LNCaP clone FGC (cell line): Measurements from ENCODE around the gene NKAIN2.

Experiments used
- DNase-seq: peaks from one replicate; pipeline ENCODE4 v3.0.0-alpha.2; 2011; ENCODE audit warnings: low read depth
- H3K4me3 ChIP-seq: 2 replicates; pipeline ENCODE4 v1.5.1; 2011; ENCODE audit warnings: mild to moderate bottlenecking, low read depth, low read length, control low read depth
- TF ChIP-seq, protein P1 (sequence below): IDR thresholded peaks from 2 replicates; pipeline ENCODE4 v1.5.1; 2012; ENCODE audit warnings: mild to moderate bottlenecking; ENCODE audit not compliant: control insufficient read depth, insufficient read depth; ENCODE audit errors: extremely low read depth

The NKAIN2 gene

DNA sequence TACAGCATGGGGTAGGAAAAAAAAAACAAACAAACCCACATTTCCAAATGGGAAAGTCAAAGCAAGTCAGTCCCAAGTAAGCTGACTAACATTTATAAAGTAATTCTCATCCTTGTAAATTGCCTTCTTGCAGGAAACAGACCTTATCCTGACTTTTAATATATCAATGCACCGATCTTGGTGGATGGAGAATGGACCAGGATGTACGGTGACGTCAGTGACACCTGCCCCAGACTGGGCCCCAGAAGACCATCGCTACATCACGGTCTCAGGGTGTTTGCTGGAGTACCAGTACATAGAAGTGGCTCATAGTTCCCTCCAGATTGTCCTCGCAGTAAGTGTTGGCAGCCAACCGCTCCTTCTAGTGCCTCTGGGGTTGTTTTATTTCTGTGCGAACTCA is 854.4 kb downstream of the NKAIN2 start:
- H3K4me3 ChIP-seq: no peak overlapping the region
- TF ChIP-seq, protein P1, sequence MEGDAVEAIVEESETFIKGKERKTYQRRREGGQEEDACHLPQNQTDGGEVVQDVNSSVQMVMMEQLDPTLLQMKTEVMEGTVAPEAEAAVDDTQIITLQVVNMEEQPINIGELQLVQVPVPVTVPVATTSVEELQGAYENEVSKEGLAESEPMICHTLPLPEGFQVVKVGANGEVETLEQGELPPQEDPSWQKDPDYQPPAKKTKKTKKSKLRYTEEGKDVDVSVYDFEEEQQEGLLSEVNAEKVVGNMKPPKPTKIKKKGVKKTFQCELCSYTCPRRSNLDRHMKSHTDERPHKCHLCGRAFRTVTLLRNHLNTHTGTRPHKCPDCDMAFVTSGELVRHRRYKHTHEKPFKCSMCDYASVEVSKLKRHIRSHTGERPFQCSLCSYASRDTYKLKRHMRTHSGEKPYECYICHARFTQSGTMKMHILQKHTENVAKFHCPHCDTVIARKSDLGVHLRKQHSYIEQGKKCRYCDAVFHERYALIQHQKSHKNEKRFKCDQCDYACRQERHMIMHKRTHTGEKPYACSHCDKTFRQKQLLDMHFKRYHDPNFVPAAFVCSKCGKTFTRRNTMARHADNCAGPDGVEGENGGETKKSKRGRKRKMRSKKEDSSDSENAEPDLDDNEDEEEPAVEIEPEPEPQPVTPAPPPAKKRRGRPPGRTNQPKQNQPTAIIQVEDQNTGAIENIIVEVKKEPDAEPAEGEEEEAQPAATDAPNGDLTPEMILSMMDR: no peak
- DNase-seq: no peak

DNA sequence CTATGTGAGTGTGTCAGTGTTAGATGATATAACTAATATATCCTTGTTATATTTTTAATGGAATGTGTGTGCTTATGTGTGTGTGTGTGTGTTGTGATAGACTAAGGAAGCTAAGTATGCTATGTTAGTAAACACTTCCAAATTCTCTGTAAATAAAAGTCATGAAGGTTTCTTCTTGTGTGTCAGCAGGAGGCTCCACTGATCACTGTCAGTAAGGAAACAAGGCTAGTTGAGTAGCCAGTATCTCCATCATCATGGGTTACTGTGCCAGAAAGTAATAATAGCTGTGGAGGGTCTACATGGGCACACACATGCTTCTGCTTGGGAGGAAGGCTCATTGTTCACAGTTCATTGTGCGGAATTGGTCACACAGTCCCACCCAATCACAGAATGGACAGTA is 855.8 kb downstream of the NKAIN2 start:
- no peak for DNase-seq
- TF ChIP-seq, protein P1: peak; percentile 24; the same call in 1 of the 2 replicates

DNA sequence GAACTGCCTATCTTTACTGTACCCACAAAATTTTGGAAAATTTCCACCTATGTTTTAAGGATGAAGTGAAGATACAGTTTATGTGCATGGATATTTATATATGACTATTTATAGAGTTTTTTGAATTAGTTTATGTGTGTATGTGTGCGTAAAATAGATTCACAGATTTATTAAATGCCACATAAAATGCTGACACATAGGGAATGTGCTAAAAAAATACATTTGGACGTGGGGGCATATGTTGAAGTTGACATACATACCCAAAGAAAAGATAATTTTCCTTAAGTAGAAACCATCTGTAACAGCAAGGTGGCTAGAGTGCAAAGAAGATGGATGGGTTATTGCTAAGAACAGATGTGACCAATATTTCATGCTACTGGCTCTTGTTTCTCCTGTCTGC is 856.5 kb downstream of the NKAIN2 start:
- DNase-seq: no peak
- TF ChIP-seq, protein P1: no peak
- H3K4me3 ChIP-seq: no peak overlapping the region

More for the DNA sequence above, 855.8 kb downstream of the NKAIN2 start:
- H3K4me3 ChIP-seq: no peak overlapping the region

DNA sequence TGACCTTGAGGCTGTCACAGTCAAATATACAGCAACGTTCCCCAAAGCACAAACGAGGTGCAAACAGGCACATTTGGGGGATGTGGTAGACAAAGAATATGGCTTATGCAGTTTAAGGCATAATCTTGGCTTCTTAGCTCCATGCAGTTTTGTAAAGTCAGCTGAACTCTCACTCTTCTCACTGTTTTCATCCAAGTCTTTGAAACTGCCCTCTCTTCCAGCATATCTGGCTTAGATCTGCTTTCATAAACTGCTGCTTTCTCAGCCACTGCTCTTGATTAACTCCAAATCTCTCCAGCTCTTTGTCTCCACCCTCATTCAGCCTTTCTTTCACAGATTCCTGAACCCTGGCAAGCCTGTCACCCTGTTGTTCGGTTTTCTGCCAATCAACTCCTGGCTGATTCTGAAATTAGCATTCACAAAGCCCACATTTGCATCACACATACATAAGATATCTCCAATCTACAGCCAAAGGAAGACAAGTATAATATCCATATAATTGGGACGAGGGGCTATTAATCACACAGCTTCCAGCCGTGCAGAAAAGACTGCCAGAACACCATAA is 857.5 kb downstream of the NKAIN2 start:
- DNase-seq: no peak
- H3K4me3 ChIP-seq: no peak overlapping the region

DNA sequence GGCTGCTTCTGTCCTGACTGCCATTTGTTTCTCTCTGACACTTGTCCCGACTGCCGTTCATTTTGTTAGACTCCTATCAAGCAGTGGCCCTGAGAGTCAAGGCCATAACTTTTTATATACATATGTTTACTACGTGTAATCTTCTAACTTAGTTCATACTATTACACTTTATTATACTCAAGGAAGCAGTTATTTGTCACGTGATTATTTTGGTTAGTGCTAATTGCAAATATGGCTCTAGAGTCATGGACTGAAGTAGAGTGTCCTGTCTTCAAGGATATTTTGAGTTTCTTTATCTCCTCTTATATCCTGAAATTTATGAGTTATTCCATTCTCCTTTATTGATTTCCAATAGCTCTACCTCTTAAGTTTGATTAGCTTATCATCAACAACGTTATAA is 864.4 kb downstream of the NKAIN2 start:
- no peak for DNase-seq
- H3K4me3 ChIP-seq: no peak overlapping the region
- TF ChIP-seq, protein P1: no peak

More for the DNA sequence above, 857.5 kb downstream of the NKAIN2 start:
- TF ChIP-seq, protein P1: no peak

DNA sequence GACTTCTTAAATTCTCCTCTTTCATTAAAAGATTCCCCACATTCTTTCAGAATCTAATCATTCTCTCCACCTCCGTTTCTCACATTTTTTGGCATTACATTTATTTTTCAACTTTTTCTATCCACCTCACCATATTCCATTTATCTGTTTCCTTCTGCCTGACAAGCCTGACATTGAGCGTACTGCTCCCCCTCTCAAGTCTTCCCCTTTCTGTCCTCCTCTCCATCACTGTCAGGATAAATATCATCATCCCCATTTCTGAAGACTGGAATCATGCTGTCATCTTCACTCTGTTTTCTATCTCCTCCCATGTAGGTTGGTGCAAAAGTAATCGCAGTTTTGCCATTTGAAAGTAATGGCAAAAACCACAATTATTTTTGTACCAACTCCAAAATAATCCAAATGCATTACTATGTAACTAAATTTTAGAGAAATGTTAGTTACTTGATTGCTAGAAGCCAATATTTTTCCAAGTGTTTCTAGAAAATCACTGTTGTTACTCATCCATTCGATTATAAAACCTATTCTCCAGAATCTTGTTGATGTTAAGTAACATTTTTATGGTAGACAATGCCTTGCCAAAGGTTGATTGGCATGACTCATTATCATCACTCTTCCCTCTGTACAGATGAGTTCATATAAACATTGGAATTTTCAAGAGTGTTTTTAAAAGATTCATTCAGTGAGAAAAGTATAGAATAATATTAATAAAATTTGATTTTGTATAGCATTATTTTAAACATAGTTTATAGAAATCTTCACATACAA is 866.2 kb downstream of the NKAIN2 start:
- no peak for DNase-seq
- H3K4me3 ChIP-seq: no peak overlapping the region

More for the DNA sequence above, 866.2 kb downstream of the NKAIN2 start:
- TF ChIP-seq, protein P1: no peak
